Neuron (in vitro differentiated cells): ENCODE measurements around the gene RNF151.
"Not testable (repeated sequence)": the region's sequence is repeated elsewhere in the genome, so short reads cannot be mapped to it uniquely, and the experiment has no call there.

Experiments
- H2AFZ ChIP-seq: one replicate; pipeline ENCODE4 v1.6.1; 2013; ENCODE audit warnings: low read depth, mild to moderate bottlenecking, inconsistent platforms, low read length, moderate library complexity
- H3K27me3 ChIP-seq: one replicate; pipeline ENCODE4 v1.6.1; 2013; ENCODE audit warnings: low read length; ENCODE audit not compliant: insufficient read depth
- H3K36me3 ChIP-seq: one replicate; pipeline ENCODE4 v1.6.1; 2013; ENCODE audit warnings: low read length; ENCODE audit not compliant: insufficient read depth
- H3K4me1 ChIP-seq: one replicate; pipeline ENCODE4 v1.6.1; 2013; ENCODE audit warnings: low read length; ENCODE audit not compliant: insufficient read depth
- H3K4me3 ChIP-seq: 2 replicates; pipeline ENCODE4 v1.5.1; 2013; ENCODE audit warnings: mild to moderate bottlenecking, low read length, moderate library complexity
- H3K9me3 ChIP-seq: one replicate; pipeline ENCODE4 v1.6.1; 2013; ENCODE audit warnings: low read length

Gene RNF151

DNA sequence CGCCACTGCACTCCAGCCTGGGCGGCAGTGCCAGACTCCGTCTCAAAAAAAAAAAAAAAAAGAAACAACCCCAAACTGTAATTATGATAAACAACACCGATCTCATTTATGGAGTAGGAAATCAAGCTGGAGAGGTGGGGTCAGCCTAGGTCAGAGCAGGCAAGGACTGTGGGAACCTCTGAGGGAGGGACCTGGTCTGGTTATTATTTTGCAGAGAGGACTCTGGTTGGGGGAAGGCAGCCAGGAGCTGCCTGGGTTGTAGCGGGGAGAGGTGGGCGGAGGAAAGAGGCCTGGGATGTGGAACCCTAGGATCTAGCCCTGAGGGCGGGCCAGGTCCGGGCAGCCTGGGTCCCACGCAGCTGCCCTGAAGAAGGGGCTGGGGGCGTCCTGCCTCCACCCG lies 37.6 kb upstream of the RNF151 start:
- H3K4me3 ChIP-seq: peak overlapping the region; percentile 30

DNA sequence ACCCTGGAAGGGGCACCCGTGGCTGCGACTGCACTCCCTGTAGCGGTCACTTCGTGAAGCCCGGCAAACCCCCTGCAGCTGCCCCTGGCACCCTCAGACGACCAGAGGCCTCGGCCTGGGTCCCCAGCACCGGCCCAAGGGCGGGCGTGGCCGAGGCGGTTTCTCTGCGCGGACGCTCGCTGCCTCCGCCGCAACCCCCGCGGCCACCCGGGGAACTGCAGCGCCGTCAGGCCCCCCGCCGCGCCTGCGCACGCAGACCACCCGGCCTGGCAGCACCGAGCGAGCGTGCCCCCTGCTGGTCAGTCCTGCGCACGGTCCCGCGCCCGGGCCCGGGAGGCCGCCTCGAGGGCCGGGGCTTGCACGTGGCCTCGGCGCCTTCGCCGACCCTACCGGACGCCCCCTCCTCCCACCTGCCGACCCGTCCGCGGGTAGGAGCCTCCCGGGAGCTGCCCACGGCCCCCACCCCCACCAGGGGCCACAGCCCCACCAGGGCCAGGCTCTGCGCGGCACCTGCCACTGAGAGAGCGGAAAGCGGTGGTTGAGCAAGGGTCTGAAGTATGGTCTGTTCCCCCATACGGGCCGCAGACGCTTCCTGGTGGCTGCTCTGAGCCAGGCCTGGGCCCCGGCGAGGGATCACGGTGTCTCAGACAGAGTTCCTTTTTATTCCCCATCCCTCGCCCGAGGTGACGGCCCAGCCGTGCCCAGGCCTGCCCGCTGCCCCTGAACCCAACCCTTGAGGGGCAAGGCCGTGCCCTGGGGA lies 36.9 kb upstream of the RNF151 start:
- Histone ChIP-seq H3K36me3 (no peaks in the 10 kb centered on the region), H3K4me3 (peak overlapping the region; percentile 30), H2AFZ (peak overlapping the region; percentile 45), H3K27me3 (peaks cover 10% of the 10 kb centered on the region), H3K9me3 (no peaks in the 10 kb centered on the region), H3K4me1 (peaks cover 4% of the 10 kb centered on the region)

More for the DNA sequence above, 37.6 kb upstream of the RNF151 start:
- H2AFZ ChIP-seq: peak overlapping the region; percentile 45
- no peaks in the 10 kb centered on the region for H3K36me3 ChIP-seq
- no peaks in the 10 kb centered on the region for H3K9me3 ChIP-seq
- peaks cover 4% of the 10 kb centered on the region for H3K4me1 ChIP-seq
- H3K27me3 ChIP-seq: peaks cover 17% of the 10 kb centered on the region

DNA sequence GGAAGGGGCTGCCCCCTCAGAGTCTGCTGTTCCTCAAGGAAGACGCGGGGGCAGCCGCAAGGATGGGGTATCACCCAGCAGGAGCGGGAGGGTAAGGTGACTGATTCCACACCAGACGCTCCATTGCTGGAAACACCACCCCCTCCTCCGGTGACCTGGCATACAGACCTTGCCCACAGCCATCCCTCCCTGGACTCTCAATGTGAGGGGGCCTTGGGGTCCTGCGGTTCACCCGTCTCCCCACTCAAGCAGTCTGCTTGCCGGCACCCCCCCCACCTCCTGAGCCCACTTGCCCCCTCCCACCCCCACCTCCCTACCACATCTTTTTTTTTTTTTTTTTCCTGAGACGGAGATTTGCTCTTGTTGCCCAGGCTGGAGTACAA lies 36.3 kb upstream of the RNF151 start:
- H3K9me3 ChIP-seq: no peaks in the 10 kb centered on the region
- peaks cover 4% of the 10 kb centered on the region for H3K4me1 ChIP-seq
- peaks cover 4% of the 10 kb centered on the region for H3K27me3 ChIP-seq

GRCh38 chr16:1932050-1933028 lies 34.3 kb upstream of the RNF151 start:
- Histone ChIP-seq H2AFZ (no peak overlapping the region), H3K36me3 (no peaks in the 10 kb centered on the region), H3K4me3 (no peak overlapping the region), H3K4me1 (peaks cover 4% of the 10 kb centered on the region), H3K9me3 (no peaks in the 10 kb centered on the region), H3K27me3 (no peaks in the 10 kb centered on the region)

More for the DNA sequence above, 36.3 kb upstream of the RNF151 start:
- Histone ChIP-seq H3K36me3 (no peaks in the 10 kb centered on the region), H3K4me3 (no peak overlapping the region), H2AFZ (no peak overlapping the region)

GRCh38 chr16:1933097-1933661 lies 33.5 kb upstream of the RNF151 start:
- Histone ChIP-seq H2AFZ (no peak overlapping the region), H3K4me1 (peaks cover 4% of the 10 kb centered on the region)

DNA sequence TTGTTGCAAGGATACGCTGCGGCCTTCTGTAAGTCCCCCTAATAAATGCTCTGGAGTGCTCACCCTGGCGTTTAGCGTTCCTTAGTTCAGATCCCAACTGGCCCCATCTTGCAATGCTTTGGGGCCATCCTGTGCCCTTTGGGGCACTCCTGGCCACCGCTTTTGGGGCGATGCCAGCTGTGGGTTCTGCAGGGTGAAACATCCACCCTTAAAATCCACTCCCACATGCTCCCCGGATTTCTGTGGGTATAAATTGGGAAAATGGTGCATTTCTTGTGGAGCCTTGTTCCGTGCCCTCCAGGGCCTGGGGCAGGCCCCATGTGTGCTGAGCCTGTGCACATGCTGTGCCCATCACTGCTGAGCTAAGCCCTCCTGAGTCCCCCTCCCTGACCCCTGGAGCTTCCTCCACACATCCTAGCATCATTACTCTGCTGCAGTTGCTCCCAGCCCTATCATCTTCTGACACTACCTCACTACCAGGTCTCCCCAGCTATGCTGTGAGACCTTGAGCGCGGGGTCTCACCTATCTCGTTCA lies 29.6 kb upstream of the RNF151 start:
- H3K4me3 ChIP-seq: no peak overlapping the region
- no peak overlapping the region for H2AFZ ChIP-seq
- H3K4me1 ChIP-seq: peaks cover 7% of the 10 kb centered on the region
- H3K27me3 ChIP-seq: no peaks in the 10 kb centered on the region
- peaks cover 20% of the 10 kb centered on the region for H3K36me3 ChIP-seq
- no peaks in the 10 kb centered on the region for H3K9me3 ChIP-seq

More at GRCh38 chr16:1933097-1933661, 33.5 kb upstream of the RNF151 start:
- Histone ChIP-seq H3K4me3 (no peak overlapping the region), H3K36me3 (peaks cover 2% of the 10 kb centered on the region), H3K27me3 (no peaks in the 10 kb centered on the region), H3K9me3 (no peaks in the 10 kb centered on the region)

DNA sequence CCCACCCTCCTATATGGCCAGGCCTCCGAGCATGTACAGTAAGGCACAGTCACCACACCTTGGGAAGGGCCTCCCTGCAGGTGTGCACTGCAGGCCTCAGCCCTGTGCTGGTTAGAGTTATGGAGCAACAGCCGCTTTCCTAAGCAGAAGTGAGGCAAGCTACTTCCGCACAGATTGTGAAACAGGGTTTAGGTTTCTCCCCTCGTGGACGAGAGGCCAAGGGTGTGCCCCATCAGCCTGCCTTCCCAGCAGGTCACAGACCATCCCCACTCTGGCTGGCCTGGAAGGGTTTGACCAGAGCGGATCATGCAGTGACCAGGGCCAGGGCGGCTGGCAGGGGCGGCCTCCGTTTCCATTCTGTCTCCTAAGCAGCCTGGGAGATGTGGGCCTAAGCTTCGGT lies 28.3 kb upstream of the RNF151 start:
- H2AFZ ChIP-seq: no peak overlapping the region
- H3K36me3 ChIP-seq: peaks cover 20% of the 10 kb centered on the region
- H3K4me1 ChIP-seq: peaks cover 8% of the 10 kb centered on the region
- no peak overlapping the region for H3K4me3 ChIP-seq
- no peaks in the 10 kb centered on the region for H3K9me3 ChIP-seq
- H3K27me3 ChIP-seq: no peaks in the 10 kb centered on the region

DNA sequence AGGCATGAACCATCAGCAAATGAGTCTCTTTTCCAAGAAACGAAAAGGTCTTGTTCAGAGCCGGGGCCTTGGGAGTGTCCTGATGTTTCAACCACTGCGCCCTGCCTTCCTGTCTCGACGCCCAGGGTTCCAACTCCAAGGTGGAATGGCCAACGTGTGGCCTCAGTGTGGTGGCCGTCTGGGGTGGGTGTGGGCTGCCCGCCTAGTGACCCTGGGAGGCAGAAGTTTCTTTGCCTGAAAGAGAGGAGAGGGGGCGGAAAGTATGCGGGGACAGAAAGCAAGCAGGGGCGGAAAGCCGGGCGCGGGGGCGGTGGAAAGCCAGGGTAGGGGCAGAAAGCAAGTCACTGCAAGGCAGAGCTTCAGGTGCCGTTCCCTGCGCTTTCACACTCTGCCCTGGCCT lies 27.7 kb upstream of the RNF151 start:
- peaks cover 20% of the 10 kb centered on the region for H3K36me3 ChIP-seq
- H3K4me1 ChIP-seq: peaks cover 8% of the 10 kb centered on the region

GRCh38 chr16:1939833-1940232 lies 26.8 kb upstream of the RNF151 start:
- H3K9me3 ChIP-seq, H2AFZ ChIP-seq, H3K4me1 ChIP-seq, H3K4me3 ChIP-seq, H3K27me3 ChIP-seq: not testable (repeated sequence)
- H3K36me3 ChIP-seq: peaks cover 20% of the 10 kb centered on the region

More for the DNA sequence above, 27.7 kb upstream of the RNF151 start:
- Histone ChIP-seq H3K9me3 (no peaks in the 10 kb centered on the region), H2AFZ (no peak overlapping the region), H3K4me3 (no peak overlapping the region), H3K27me3 (no peaks in the 10 kb centered on the region)

DNA sequence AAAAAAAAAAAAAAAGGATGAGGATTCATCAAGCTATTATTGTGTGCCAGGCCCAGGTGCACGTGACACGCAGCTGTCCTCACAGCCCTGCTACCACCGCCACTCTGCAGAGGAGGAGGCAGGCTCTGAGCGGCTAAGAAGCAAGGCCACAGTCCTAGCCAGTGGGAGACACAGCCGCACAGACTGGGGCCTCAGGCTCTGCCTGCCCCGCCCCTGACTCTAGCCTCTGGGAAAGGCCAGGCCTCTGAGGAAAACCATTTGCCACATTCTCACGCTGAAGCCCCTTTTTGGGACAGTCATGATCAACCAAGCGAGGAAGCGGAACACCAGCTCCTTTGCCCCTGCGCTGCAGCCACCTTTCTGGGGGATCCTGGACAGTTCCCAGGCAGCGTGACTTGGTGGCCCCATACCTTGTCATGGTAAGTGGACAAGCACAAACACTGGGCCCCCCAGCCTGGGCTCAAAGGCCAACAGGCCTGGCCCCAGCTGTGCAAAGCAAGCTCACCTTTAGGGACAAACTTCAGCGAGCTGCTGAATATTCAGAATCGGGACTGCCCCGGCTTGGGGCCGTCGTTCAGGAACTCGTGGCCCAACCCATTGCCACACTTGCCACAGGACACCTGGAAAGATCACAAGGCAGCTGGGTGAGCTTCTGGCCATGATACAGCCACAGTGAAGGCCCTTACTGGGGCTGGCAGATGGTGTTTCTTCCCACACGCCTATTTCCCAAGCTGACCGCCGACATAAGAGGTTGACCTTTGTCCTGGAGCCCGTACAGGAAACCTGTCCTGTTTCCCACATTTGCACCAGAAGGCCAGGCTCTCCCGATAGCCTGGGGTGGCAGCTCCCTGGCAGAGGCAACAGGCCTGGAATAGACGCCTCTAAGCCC lies 26.1 kb upstream of the RNF151 start:
- Histone ChIP-seq H3K4me1 (peaks cover 8% of the 10 kb centered on the region), H3K36me3 (peaks cover 20% of the 10 kb centered on the region), H3K27me3 (no peaks in the 10 kb centered on the region), H3K9me3 (no peaks in the 10 kb centered on the region), H3K4me3 (no peak overlapping the region), H2AFZ (no peak overlapping the region)

- H3K4me1 ChIP-seq: peaks cover 8% of the 10 kb centered on the region
- no peak overlapping the region for H2AFZ ChIP-seq
- no peaks in the 10 kb centered on the region for H3K27me3 ChIP-seq
- H3K9me3 ChIP-seq: no peaks in the 10 kb centered on the region
- H3K36me3 ChIP-seq: peaks cover 20% of the 10 kb centered on the region
- peak overlapping the region; percentile 83 for H3K4me3 ChIP-seq
These were observed 25.3 kb upstream of the RNF151 start for GRCh38 chr16:1941162-1942046.
